HEK293T (cell line): ENCODE measurements around the gene GRID2.

Source experiments
- CTCF ChIA-PET: fragments of 350-600 bp; formaldehyde crosslinking; extraction: SDS; loops from one replicate; lab custom pipeline; 2021; ENCODE audit warnings: antibody characterized with exemption, inconsistent platforms; lab: Yijun Ruan, JAX
- POLR2A ChIA-PET: fragments of 350-600 bp; formaldehyde crosslinking; extraction: SDS; loops from one replicate; lab custom pipeline; 2020; ENCODE audit warnings: antibody characterized with exemption, inconsistent platforms; lab: Yijun Ruan, JAX
- DNase-seq: peaks from one replicate; pipeline ENCODE4 v3.0.0; 2012; ENCODE audit warnings: mixed read lengths; ENCODE audit errors: extremely low spot score
- ARNT ChIP-seq: fragments of 450-650 bp; IDR thresholded peaks from 2 replicates; pipeline ENCODE4 v1.6.1; 2017; ENCODE audit warnings: mild to moderate bottlenecking
- BHLHE40 ChIP-seq: fragments of 450-650 bp; IDR thresholded peaks from 2 replicates; pipeline ENCODE4 v1.6.1; 2016; ENCODE audit warnings: mild to moderate bottlenecking, moderate library complexity, borderline replicate concordance
- CTBP1 ChIP-seq: fragments of 450-650 bp; IDR thresholded peaks from 2 replicates; pipeline ENCODE4 v1.6.1; 2016; ENCODE audit warnings: borderline replicate concordance
- ELF4 ChIP-seq: fragments of 450-650 bp; IDR thresholded peaks from 2 replicates; pipeline ENCODE4 v1.6.1; 2017; ENCODE audit warnings: antibody characterized with exemption
- FOXA1 ChIP-seq: fragments of 450-650 bp; IDR thresholded peaks from 2 replicates; pipeline ENCODE4 v1.6.1; 2016; ENCODE audit warnings: mild to moderate bottlenecking
- FOXK2 ChIP-seq: fragments of 450-650 bp; IDR thresholded peaks from 2 replicates; pipeline ENCODE4 v1.6.1; 2016; ENCODE audit warnings: mild to moderate bottlenecking
- FOXM1 ChIP-seq: fragments of 450-650 bp; IDR thresholded peaks from 2 replicates; pipeline ENCODE4 v1.6.1; 2017; ENCODE audit warnings: mild to moderate bottlenecking, borderline replicate concordance
- HDGF ChIP-seq: fragments of 450-650 bp; IDR thresholded peaks from 2 replicates; pipeline ENCODE4 v1.6.1; 2017; ENCODE audit warnings: antibody characterized with exemption, borderline replicate concordance
- L3MBTL2 ChIP-seq: fragments of 450-650 bp; conservative IDR thresholded peaks from 2 replicates; pipeline ENCODE4 v1.6.1; 2016; ENCODE audit warnings: mild to moderate bottlenecking
- LEF1 ChIP-seq: fragments of 450-650 bp; IDR thresholded peaks from 2 replicates; pipeline ENCODE4 v1.6.1; 2017; ENCODE audit warnings: mild to moderate bottlenecking, borderline replicate concordance
- NFRKB ChIP-seq: fragments of 450-650 bp; IDR thresholded peaks from 2 replicates; pipeline ENCODE4 v1.6.1; 2016; ENCODE audit warnings: mild to moderate bottlenecking, moderate library complexity
- PKNOX1 ChIP-seq: fragments of 450-650 bp; IDR thresholded peaks from 2 replicates; pipeline ENCODE4 v1.6.1; 2016
- SP1 ChIP-seq: fragments of 450-650 bp; IDR thresholded peaks from 2 replicates; pipeline ENCODE4 v1.6.1; 2017
- SUZ12 ChIP-seq: fragments of 450-650 bp; IDR thresholded peaks from 2 replicates; pipeline ENCODE4 v1.6.1; 2016; ENCODE audit warnings: mild to moderate bottlenecking
- TARDBP ChIP-seq: fragments of 450-650 bp; IDR thresholded peaks from 2 replicates; pipeline ENCODE4 v1.6.1; 2016
- ZNF384 ChIP-seq: fragments of 450-650 bp; IDR thresholded peaks from 2 replicates; pipeline ENCODE4 v1.6.1; 2016

Gene GRID2

GRCh38 chr4:93221771-93222170 lies 918.0 kb downstream of the GRID2 start:
- DNase-seq = no peak
- TF ChIP-seq ZNF384 = no peak
- no peak for TF ChIP-seq LEF1
- TF ChIP-seq FOXM1 = no peak
- TF ChIP-seq CTBP1 = no peak
- no peak for TF ChIP-seq L3MBTL2
- no peak for TF ChIP-seq NFRKB
- TF ChIP-seq SP1 = no peak
- TF ChIP-seq ARNT = no peak
- TF ChIP-seq FOXK2 = no peak
- TF ChIP-seq TARDBP = no peak
- TF ChIP-seq ELF4 = no peak
- no peak for TF ChIP-seq HDGF
- no peak for TF ChIP-seq PKNOX1
- no peak for TF ChIP-seq BHLHE40
- no peak for TF ChIP-seq SUZ12
- no peak for TF ChIP-seq FOXA1
- ChIA-PET CTCF (no interaction called here), POLR2A (no interaction called here)

- no peak for DNase-seq
- no peak for TF ChIP-seq FOXA1
- no peak for TF ChIP-seq SUZ12
- no peak for TF ChIP-seq CTBP1
- no peak for TF ChIP-seq SP1
- TF ChIP-seq BHLHE40 = no peak
- TF ChIP-seq ARNT = no peak
- no peak for TF ChIP-seq PKNOX1
- no peak for TF ChIP-seq L3MBTL2
- TF ChIP-seq LEF1 = no peak
- TF ChIP-seq HDGF = no peak
- TF ChIP-seq FOXK2 = no peak
- TF ChIP-seq FOXM1 = no peak
- TF ChIP-seq TARDBP = no peak
- TF ChIP-seq ZNF384 = no peak
- TF ChIP-seq NFRKB = no peak
- no peak for TF ChIP-seq ELF4
- ChIA-PET POLR2A (no interaction called here), CTCF (no interaction called here)
Measured at GRCh38 chr4:93228021-93228420, 924.3 kb downstream of the GRID2 start.

- POLR2A ChIA-PET = no interaction called here
- TF ChIP-seq L3MBTL2 (no peak), BHLHE40 (no peak), SUZ12 (no peak), ZNF384 (no peak), FOXM1 (no peak), ARNT (no peak), SP1 (no peak), CTBP1 (no peak), FOXK2 (no peak), NFRKB (no peak), FOXA1 (no peak), LEF1 (no peak), PKNOX1 (no peak), TARDBP (no peak), ELF4 (no peak), HDGF (no peak)
- DNase-seq = no peak
- CTCF ChIA-PET = no interaction called here
Measured at GRCh38 chr4:93232883-93233282, 929.1 kb downstream of the GRID2 start.

- no peak for DNase-seq
- ChIA-PET POLR2A (no interaction called here), CTCF (no interaction called here)
- TF ChIP-seq BHLHE40 (no peak), ARNT (no peak), FOXK2 (no peak), NFRKB (no peak), TARDBP (no peak), PKNOX1 (no peak), SUZ12 (no peak), FOXA1 (no peak), ZNF384 (no peak), CTBP1 (no peak), ELF4 (no peak), LEF1 (no peak), FOXM1 (no peak), SP1 (no peak), L3MBTL2 (no peak)
Measured at GRCh38 chr4:93237521-93237920, 933.8 kb downstream of the GRID2 start.

- no peak for TF ChIP-seq ARNT
- no peak for TF ChIP-seq HDGF
- TF ChIP-seq FOXK2 = no peak
- TF ChIP-seq TARDBP = no peak
- TF ChIP-seq NFRKB = no peak
- no peak for TF ChIP-seq PKNOX1
- TF ChIP-seq CTBP1 = no peak
- TF ChIP-seq SUZ12 = no peak
- TF ChIP-seq ELF4 = no peak
- TF ChIP-seq LEF1 = no peak
- no peak for TF ChIP-seq FOXM1
- TF ChIP-seq BHLHE40 = no peak
- no peak for TF ChIP-seq SP1
- CTCF ChIA-PET = no interaction called here
- POLR2A ChIA-PET = no interaction called here
- no peak for DNase-seq
Measured at GRCh38 chr4:93243262-93243661, 939.5 kb downstream of the GRID2 start.
